Measurements from ENCODE around the gene LCT.
"Not testable (repeated sequence)": the region's sequence is repeated elsewhere in the genome, so short reads cannot be mapped to it uniquely, and the experiment has no call there.

Gene LCT

GRCh38 chr2:135831180-135831812, 5.7 kb downstream of the LCT start:
- DNase-seq (ENCODE audit: low spot score), result no peak

- DNase-seq (ENCODE audit: low spot score), result no peak
Measured at GRCh38 chr2:135829378-135830135, 7.4 kb downstream of the LCT start.

GRCh38 chr2:135826544-135826943, 10.4 kb downstream of the LCT start:
- no peak for DNase-seq (ENCODE audit: low spot score)

GRCh38 chr2:135825550-135826176, 11.3 kb downstream of the LCT start:
- no peak for DNase-seq (ENCODE audit: low spot score)

- no peak for DNase-seq (ENCODE audit: low spot score)
Measured at GRCh38 chr2:135825131-135825530, 11.9 kb downstream of the LCT start.

- DNase-seq (ENCODE audit: low spot score), result no peak
Measured at GRCh38 chr2:135822855-135823254, 14.1 kb downstream of the LCT start.

GRCh38 chr2:135821190-135821589, 15.8 kb downstream of the LCT start:
- no peak for DNase-seq (ENCODE audit: low spot score)

- DNase-seq (ENCODE audit: low spot score), result no peak
Measured at GRCh38 chr2:135820003-135820618, 16.9 kb downstream of the LCT start.

GRCh38 chr2:135818937-135819610, 17.9 kb downstream of the LCT start:
- DNase-seq (ENCODE audit: low spot score), result no peak

- DNase-seq (ENCODE audit: low spot score), result no peak
Measured at GRCh38 chr2:135817951-135818350, 19.0 kb downstream of the LCT start.

GRCh38 chr2:135817466-135817865, 19.5 kb downstream of the LCT start:
- DNase-seq (ENCODE audit: low spot score), result no peak

GRCh38 chr2:135815269-135815668, 21.7 kb downstream of the LCT start:
- DNase-seq (ENCODE audit: low spot score), result no peak

- no peak for DNase-seq (ENCODE audit: low spot score)
Measured at GRCh38 chr2:135812907-135813511, 24.0 kb downstream of the LCT start.

- not testable (repeated sequence) for DNase-seq (ENCODE audit: low spot score)
Measured at GRCh38 chr2:135807874-135808273, 29.1 kb downstream of the LCT start.

- DNase-seq (ENCODE audit: low spot score), result no peak
Measured at GRCh38 chr2:135803278-135803677, 33.7 kb downstream of the LCT start.

- no peak for DNase-seq (ENCODE audit: low spot score)
Measured at GRCh38 chr2:135802350-135802749, 34.6 kb downstream of the LCT start.

- DNase-seq (ENCODE audit: low spot score), result no peak
Measured at GRCh38 chr2:135800513-135801460, 36.2 kb downstream of the LCT start.

- DNase-seq (ENCODE audit: low spot score), result no peak
Measured at GRCh38 chr2:135799738-135800137, 37.2 kb downstream of the LCT start.

- peak; percentile 24 for DNase-seq (ENCODE audit: low spot score)
Measured at GRCh38 chr2:135798762-135799161, 38.2 kb downstream of the LCT start.

GRCh38 chr2:135798275-135798705, 38.7 kb downstream of the LCT start:
- DNase-seq (ENCODE audit: low spot score), result no peak
